HEK293 (cell line): Measurements from ENCODE around the gene MITF.

ENCODE experiments used
- CTCF ChIA-PET: fragments of 350-600 bp; formaldehyde crosslinking; extraction: SDS; loops from one replicate; lab custom pipeline; 2021; ENCODE audit warnings: antibody characterized with exemption; lab: Yijun Ruan, JAX
- POLR2A ChIA-PET: fragments of 300-600 bp; formaldehyde crosslinking; extraction: SDS; loops from one replicate; lab custom pipeline; 2020; ENCODE audit warnings: antibody characterized with exemption, inconsistent platforms; lab: Yijun Ruan, JAX
- H3K27ac ChIP-seq: fragments of 200-500 bp; sonication (Bioruptor generic); 2 replicates; pipeline ENCODE4 v1.5.1; 2014; ENCODE audit warnings: low read depth, low read length, control low read depth, inconsistent platforms; ENCODE audit errors: extremely low read depth
- H3K36me3 ChIP-seq, 2 experiments: fragments of 200-500 bp in 1 of 2; sonication (Bioruptor generic) in 1 of 2; 1 replicate in 1 of 2; 2 replicates in 1 of 2; pipeline ENCODE4 v1.5.1; 2014 to 2017; ENCODE audit warnings: inconsistent platforms in 2 of 2, low read length in 2 of 2; ENCODE audit not compliant: control insufficient read depth in 2 of 2, insufficient read depth in 1 of 2
- H3K4me1 ChIP-seq: fragments of 200-500 bp; sonication (Bioruptor generic); 2 replicates; pipeline ENCODE4 v1.5.1; 2014; ENCODE audit warnings: mild to moderate bottlenecking, low read length, inconsistent platforms; ENCODE audit not compliant: control insufficient read depth, insufficient read depth
- H3K4me3 ChIP-seq: 2 replicates; pipeline ENCODE4 v1.5.1; 2011; ENCODE audit warnings: low read depth, mild to moderate bottlenecking, control low read depth, low read length, moderate library complexity
- H3K9me3 ChIP-seq: fragments of 200-500 bp; sonication (Bioruptor generic); 2 replicates; pipeline ENCODE4 v1.5.1; 2014; ENCODE audit warnings: low read depth, low read length, inconsistent platforms; ENCODE audit not compliant: control insufficient read depth, insufficient read depth
- EGR2 ChIP-seq: fragments of 450-650 bp; formaldehyde crosslinking; IDR thresholded peaks from 2 replicates; pipeline ENCODE4 v1.5.1; 2016; ENCODE audit warnings: low read depth, missing biosample characterization, missing genetic modification characterization
- FEZF1 ChIP-seq: fragments of 450-650 bp; formaldehyde crosslinking; IDR thresholded peaks from 2 replicates; pipeline ENCODE4 v1.5.1; 2016; ENCODE audit warnings: missing biosample characterization, missing genetic modification characterization
- HOXD13 ChIP-seq: sonication (generic); formaldehyde crosslinking; IDR thresholded peaks from 2 replicates; pipeline ENCODE4 v1.8.0; 2022; ENCODE audit warnings: missing genetic modification reagents, borderline replicate concordance
- KLF10 ChIP-seq: fragments of 450-650 bp; IDR thresholded peaks from 2 replicates; pipeline ENCODE4 v1.5.1; 2018; ENCODE audit warnings: missing biosample characterization, mild to moderate bottlenecking, missing genetic modification characterization
- SP7 ChIP-seq: fragments of 450-650 bp; formaldehyde crosslinking; IDR thresholded peaks from 2 replicates; pipeline ENCODE4 v1.5.1; 2016; ENCODE audit warnings: missing biosample characterization, missing genetic modification characterization
- ZFP69B ChIP-seq: fragments of 450-650 bp; formaldehyde crosslinking; IDR thresholded peaks from 2 replicates; pipeline ENCODE4 v1.5.1; 2016; ENCODE audit warnings: missing biosample characterization, missing genetic modification characterization
- ZNF133 ChIP-seq: fragments of 450-650 bp; formaldehyde crosslinking; IDR thresholded peaks from 2 replicates; pipeline ENCODE4 v1.5.1; 2016; ENCODE audit warnings: missing biosample characterization, missing genetic modification characterization
- ZNF561 ChIP-seq: fragments of 450-650 bp; IDR thresholded peaks from 2 replicates; pipeline ENCODE4 v1.5.1; 2018; ENCODE audit warnings: missing biosample characterization, missing genetic modification characterization, borderline replicate concordance
- ZNF571 ChIP-seq: fragments of 450-650 bp; formaldehyde crosslinking; IDR thresholded peaks from 2 replicates; pipeline ENCODE4 v1.5.0; 2017; ENCODE audit warnings: missing biosample characterization, missing genetic modification characterization
- ZNF600 ChIP-seq: fragments of 450-650 bp; formaldehyde crosslinking; IDR thresholded peaks from 2 replicates; pipeline ENCODE4 v1.5.1; 2016; ENCODE audit warnings: missing biosample characterization, missing genetic modification characterization
- ZNF785 ChIP-seq: fragments of 450-650 bp; formaldehyde crosslinking; IDR thresholded peaks from 2 replicates; pipeline ENCODE4 v1.5.1; 2016; ENCODE audit warnings: missing biosample characterization, missing genetic modification characterization
- ZNF791 ChIP-seq: fragments of 450-650 bp; formaldehyde crosslinking; IDR thresholded peaks from 2 replicates; pipeline ENCODE4 v1.5.1; 2016; ENCODE audit warnings: missing biosample characterization, missing genetic modification characterization
- ZNF792 ChIP-seq: fragments of 450-650 bp; formaldehyde crosslinking; IDR thresholded peaks from 2 replicates; pipeline ENCODE4 v1.5.1; 2016; ENCODE audit warnings: missing biosample characterization, missing genetic modification characterization
- ZSCAN16 ChIP-seq: fragments of 450-650 bp; formaldehyde crosslinking; IDR thresholded peaks from 2 replicates; pipeline ENCODE4 v1.5.1; 2016; ENCODE audit warnings: missing biosample characterization, missing genetic modification characterization
- TF ChIP-seq, protein P1 (sequence below): fragments of 450-650 bp; formaldehyde crosslinking; IDR thresholded peaks from 2 replicates; pipeline ENCODE4 v1.5.1; 2016; ENCODE audit warnings: missing biosample characterization, missing genetic modification characterization
- TF ChIP-seq, protein P2 (sequence below): fragments of 450-650 bp; formaldehyde crosslinking; IDR thresholded peaks from 2 replicates; pipeline ENCODE4 v1.5.1; 2016; ENCODE audit warnings: missing biosample characterization, missing genetic modification characterization, borderline replicate concordance
- TF ChIP-seq, protein P3 (sequence below): fragments of 450-650 bp; formaldehyde crosslinking; conservative IDR thresholded peaks from 2 replicates; pipeline ENCODE4 v1.5.1; 2016; ENCODE audit warnings: low read depth, missing biosample characterization, missing genetic modification characterization
- TF ChIP-seq, protein P4 (sequence below): fragments of 450-650 bp; formaldehyde crosslinking; IDR thresholded peaks from 2 replicates; pipeline ENCODE4 v1.5.1; 2016; ENCODE audit warnings: missing biosample characterization, missing genetic modification characterization, borderline replicate concordance
- TF ChIP-seq, protein P5 (sequence below): fragments of 450-650 bp; formaldehyde crosslinking; IDR thresholded peaks from 2 replicates; pipeline ENCODE4; 2016; ENCODE audit warnings: missing biosample characterization, missing genetic modification characterization
- TF ChIP-seq, protein P6 (sequence below): fragments of 450-650 bp; formaldehyde crosslinking; optimal IDR thresholded peaks from 2 replicates; pipeline ENCODE3; 2016; ENCODE audit warnings: missing biosample characterization, mild to moderate bottlenecking, missing genetic modification characterization

MITF gene

DNA sequence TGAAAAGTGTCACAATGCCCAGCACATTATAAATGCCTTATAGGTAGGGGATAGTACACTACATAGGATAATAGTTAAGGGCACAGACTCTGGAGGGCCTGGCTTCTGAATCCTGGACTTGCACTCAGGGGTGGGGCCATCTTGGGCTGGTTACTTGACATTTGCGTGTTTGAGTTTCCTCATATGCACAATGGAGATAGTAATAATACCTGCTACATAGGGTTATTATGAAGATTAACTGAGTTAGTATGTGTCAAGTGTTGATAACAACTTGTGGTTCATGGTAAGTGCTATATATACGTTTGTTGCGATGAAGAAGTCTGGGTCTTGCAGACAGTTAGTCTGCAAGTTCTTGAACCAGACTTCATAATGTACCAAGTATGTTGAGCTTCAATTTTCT lies 37.0 kb downstream of the MITF start (continued):
- TF ChIP-seq SP7 (tag by site-specific recombination) (no peak), ZFP69B (no peak), ZSCAN16 (tag by site-specific recombination) (no peak), ZNF600 (no peak), ZNF785 (tag by site-specific recombination) (no peak), ZNF133 (tag by site-specific recombination) (no peak), ZNF791 (no peak), ZNF571 (tag by site-specific recombination) (no peak), ZNF561 (tag by site-specific recombination) (no peak), HOXD13 (no peak), KLF10 (tag by site-specific recombination) (no peak)
- TF ChIP-seq, protein P1, sequence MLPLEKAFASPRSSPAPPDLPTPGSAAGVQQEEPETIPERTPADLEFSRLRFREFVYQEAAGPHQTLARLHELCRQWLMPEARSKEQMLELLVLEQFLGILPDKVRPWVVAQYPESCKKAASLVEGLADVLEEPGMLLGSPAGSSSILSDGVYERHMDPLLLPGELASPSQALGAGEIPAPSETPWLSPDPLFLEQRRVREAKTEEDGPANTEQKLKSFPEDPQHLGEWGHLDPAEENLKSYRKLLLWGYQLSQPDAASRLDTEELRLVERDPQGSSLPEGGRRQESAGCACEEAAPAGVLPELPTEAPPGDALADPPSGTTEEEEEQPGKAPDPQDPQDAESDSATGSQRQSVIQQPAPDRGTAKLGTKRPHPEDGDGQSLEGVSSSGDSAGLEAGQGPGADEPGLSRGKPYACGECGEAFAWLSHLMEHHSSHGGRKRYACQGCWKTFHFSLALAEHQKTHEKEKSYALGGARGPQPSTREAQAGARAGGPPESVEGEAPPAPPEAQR (tag by site-specific recombination): no peak
- TF ChIP-seq, protein P2, sequence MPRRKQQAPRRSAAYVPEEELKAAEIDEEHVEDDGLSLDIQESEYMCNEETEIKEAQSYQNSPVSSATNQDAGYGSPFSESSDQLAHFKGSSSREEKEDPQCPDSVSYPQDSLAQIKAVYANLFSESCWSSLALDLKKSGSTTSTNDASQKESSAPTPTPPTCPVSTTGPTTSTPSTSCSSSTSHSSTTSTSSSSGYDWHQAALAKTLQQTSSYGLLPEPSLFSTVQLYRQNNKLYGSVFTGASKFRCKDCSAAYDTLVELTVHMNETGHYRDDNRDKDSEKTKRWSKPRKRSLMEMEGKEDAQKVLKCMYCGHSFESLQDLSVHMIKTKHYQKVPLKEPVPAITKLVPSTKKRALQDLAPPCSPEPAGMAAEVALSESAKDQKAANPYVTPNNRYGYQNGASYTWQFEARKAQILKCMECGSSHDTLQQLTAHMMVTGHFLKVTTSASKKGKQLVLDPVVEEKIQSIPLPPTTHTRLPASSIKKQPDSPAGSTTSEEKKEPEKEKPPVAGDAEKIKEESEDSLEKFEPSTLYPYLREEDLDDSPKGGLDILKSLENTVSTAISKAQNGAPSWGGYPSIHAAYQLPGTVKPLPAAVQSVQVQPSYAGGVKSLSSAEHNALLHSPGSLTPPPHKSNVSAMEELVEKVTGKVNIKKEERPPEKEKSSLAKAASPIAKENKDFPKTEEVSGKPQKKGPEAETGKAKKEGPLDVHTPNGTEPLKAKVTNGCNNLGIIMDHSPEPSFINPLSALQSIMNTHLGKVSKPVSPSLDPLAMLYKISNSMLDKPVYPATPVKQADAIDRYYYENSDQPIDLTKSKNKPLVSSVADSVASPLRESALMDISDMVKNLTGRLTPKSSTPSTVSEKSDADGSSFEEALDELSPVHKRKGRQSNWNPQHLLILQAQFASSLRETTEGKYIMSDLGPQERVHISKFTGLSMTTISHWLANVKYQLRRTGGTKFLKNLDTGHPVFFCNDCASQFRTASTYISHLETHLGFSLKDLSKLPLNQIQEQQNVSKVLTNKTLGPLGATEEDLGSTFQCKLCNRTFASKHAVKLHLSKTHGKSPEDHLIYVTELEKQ: no peak
- TF ChIP-seq, protein P3, sequence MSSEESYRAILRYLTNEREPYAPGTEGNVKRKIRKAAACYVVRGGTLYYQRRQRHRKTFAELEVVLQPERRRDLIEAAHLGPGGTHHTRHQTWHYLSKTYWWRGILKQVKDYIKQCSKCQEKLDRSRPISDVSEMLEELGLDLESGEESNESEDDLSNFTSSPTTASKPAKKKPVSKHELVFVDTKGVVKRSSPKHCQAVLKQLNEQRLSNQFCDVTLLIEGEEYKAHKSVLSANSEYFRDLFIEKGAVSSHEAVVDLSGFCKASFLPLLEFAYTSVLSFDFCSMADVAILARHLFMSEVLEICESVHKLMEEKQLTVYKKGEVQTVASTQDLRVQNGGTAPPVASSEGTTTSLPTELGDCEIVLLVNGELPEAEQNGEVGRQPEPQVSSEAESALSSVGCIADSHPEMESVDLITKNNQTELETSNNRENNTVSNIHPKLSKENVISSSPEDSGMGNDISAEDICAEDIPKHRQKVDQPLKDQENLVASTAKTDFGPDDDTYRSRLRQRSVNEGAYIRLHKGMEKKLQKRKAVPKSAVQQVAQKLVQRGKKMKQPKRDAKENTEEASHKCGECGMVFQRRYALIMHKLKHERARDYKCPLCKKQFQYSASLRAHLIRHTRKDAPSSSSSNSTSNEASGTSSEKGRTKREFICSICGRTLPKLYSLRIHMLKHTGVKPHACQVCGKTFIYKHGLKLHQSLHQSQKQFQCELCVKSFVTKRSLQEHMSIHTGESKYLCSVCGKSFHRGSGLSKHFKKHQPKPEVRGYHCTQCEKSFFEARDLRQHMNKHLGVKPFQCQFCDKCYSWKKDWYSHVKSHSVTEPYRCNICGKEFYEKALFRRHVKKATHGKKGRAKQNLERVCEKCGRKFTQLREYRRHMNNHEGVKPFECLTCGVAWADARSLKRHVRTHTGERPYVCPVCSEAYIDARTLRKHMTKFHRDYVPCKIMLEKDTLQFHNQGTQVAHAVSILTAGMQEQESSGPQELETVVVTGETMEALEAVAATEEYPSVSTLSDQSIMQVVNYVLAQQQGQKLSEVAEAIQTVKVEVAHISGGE (tag by site-specific recombination): no peak

DNA sequence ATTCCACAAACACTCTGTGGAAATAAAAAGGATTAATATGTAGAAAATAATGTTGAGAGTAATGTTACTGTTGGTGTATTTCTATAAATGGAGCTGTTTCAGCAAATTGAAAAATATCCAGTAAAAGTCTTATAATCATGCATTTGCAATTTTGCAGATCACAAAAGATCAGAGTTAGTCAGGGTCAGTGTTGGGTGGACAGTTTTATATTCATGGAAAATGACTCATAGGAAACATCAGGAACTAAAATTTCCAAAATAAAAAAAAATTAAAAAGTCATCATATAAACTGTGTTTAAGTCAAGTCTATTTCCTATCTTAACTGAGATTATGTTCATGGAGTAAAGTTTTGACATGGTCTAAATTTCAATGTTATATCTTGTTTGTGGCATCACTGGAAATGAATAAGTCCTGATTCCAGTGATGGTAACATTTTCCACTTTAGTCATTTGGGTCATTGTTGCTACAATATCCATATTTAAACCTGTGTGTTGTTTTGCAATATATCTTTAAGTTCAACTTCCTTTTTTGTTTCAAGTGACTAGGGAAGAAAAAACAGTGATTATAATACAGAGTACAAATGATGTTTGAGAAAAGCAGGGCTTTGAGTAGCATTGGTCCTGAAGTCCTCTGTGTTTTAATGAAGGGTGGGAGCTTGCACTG lies 37.8 kb downstream of the MITF start:
- Histone ChIP-seq H3K4me1 (no peaks in the 10 kb centered on the region), H3K36me3 (no peaks in the 10 kb centered on the region), H3K27ac (no peak overlapping the region), H3K9me3 (no peaks in the 10 kb centered on the region), H3K4me3 (no peak overlapping the region)
- POLR2A ChIA-PET: no interaction called here
- CTCF ChIA-PET: no interaction called here
- TF ChIP-seq FEZF1 (tag by site-specific recombination) (no peak), EGR2 (tag by site-specific recombination) (no peak), ZNF792 (no peak)
- TF ChIP-seq, protein P4, sequence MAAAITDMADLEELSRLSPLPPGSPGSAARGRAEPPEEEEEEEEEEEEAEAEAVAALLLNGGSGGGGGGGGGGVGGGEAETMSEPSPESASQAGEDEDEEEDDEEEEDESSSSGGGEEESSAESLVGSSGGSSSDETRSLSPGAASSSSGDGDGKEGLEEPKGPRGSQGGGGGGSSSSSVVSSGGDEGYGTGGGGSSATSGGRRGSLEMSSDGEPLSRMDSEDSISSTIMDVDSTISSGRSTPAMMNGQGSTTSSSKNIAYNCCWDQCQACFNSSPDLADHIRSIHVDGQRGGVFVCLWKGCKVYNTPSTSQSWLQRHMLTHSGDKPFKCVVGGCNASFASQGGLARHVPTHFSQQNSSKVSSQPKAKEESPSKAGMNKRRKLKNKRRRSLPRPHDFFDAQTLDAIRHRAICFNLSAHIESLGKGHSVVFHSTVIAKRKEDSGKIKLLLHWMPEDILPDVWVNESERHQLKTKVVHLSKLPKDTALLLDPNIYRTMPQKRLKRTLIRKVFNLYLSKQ: no peak
- TF ChIP-seq, protein P5, sequence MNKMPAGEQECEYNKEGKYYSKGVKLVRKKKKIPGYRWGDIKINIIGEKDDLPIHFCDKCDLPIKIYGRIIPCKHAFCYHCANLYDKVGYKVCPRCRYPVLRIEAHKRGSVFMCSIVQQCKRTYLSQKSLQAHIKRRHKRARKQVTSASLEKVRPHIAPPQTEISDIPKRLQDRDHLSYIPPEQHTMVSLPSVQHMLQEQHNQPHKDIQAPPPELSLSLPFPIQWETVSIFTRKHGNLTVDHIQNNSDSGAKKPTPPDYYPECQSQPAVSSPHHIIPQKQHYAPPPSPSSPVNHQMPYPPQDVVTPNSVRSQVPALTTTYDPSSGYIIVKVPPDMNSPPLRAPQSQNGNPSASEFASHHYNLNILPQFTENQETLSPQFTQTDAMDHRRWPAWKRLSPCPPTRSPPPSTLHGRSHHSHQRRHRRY: no peak
- TF ChIP-seq, protein P6, sequence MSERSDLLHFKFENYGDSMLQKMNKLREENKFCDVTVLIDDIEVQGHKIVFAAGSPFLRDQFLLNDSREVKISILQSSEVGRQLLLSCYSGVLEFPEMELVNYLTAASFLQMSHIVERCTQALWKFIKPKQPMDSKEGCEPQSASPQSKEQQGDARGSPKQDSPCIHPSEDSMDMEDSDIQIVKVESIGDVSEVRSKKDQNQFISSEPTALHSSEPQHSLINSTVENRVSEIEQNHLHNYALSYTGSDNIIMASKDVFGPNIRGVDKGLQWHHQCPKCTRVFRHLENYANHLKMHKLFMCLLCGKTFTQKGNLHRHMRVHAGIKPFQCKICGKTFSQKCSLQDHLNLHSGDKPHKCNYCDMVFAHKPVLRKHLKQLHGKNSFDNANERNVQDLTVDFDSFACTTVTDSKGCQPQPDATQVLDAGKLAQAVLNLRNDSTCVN: no peak
